HG03565 (cell line): ENCODE measurements around the gene ADAMTSL3.
"Not testable (repeated sequence)": the region's sequence is repeated elsewhere in the genome, so short reads cannot be mapped to it uniquely, and the experiment has no call there.

ENCODE experiments used
- ATAC-seq: cut with Tn5 transposase; IDR thresholded peaks from one replicate; pipeline ENCODE4 v1.9.1; 2021; ENCODE audit warnings: mild to moderate bottlenecking, moderate library complexity; ENCODE audit not compliant: unreplicated experiment

ADAMTSL3 gene

DNA sequence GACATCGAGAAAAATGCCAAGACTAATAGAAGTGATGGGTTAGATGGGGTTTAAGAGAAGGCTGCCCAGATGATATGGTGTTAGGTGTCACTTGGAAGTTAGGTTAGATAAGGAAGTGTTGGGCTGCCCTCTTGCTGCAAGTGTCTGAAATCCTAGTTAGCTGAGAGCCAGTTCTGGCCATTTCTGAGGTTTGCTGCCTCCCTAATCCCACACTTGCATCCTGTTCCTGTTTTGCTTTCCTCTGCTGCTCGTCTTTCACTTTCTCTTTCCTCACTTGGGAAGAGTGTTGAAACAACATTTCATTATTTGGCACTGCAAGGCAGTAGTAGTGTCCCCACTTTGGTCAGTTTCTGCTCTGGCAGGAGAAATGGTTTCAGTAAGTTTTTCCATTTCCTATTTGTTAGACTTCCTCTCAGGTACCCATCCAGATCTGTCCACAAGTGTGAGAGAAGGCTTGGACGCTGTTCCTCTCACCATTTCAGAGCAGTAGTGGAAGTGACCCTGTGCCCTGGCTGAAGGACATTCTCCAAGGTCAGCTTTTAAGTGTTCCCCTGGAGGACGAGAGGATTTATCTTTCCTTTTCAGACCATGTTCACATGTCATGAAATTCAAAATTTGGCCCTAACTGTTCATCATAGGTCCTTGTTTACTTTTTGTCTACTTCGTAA lies 93.3 kb downstream of the ADAMTSL3 start:
- ATAC-seq, result no peak

DNA sequence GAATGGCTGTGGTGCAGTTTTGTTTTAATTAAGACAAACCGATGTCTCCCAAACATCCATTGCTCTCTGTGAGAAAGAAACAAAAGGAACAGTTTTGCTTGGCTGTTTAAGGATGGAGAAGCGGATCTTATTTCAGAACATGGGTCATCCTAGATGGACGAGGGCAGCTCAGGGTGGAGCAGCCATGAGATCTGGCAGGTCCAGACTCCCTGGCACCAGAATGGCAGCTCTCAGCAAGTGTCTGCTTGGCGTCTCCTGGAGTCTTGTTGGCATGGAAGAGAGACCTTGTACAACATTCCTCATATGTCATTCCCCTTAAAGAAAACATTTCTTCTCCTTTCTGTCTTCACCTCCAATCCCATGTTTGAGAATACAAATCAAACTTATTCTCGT lies 93.8 kb downstream of the ADAMTSL3 start:
- no peak for ATAC-seq

DNA sequence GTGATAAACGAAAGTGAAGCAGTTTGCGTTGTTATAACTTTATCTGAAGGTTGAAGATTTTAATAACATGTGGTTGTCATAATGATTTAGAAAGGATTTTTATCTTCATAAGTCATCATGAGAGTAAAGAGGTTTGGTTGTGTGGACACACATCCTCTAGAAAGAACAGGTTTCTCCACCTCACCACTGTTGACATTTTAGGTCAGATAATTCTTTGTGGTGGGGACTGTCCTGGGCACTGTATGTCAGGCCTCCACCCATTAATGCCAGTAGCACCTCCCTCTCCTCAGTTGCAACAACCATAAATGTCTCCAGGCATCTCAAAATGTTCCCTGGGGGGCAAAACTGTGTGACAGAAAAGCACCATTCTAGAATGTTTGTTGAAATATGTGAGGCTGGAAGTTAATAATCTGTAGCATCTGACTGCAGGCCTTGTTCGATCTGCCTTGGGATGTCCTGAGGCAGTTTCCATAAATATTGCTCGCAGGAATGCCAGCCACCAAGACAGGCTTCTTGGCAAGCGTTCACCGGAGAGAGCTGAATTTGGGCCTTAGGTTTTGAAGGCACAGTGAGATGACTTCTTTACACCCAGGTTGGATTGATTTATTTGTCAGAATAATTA lies 100.1 kb downstream of the ADAMTSL3 start:
- ATAC-seq, result no peak

DNA sequence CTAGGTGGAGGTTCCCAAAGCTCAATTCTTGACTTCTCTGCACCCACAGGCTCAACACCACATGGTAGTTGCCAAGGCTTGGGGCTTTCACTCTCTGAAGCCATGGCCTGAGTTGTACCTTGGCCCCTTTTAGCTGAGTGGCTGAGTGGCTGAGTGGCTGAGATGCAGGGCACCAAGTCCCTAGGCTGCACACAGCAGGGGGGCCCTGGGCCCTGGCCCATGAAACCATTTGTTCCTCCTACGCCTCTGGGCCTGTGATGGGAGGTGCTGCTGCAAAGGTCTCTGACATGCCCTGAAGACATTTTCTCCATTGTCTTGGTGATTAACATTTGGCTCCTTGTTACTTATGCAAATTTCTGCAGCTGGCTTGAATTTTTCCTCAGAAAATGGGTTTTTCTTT lies 103.4 kb downstream of the ADAMTSL3 start:
- not testable (repeated sequence) for ATAC-seq

DNA sequence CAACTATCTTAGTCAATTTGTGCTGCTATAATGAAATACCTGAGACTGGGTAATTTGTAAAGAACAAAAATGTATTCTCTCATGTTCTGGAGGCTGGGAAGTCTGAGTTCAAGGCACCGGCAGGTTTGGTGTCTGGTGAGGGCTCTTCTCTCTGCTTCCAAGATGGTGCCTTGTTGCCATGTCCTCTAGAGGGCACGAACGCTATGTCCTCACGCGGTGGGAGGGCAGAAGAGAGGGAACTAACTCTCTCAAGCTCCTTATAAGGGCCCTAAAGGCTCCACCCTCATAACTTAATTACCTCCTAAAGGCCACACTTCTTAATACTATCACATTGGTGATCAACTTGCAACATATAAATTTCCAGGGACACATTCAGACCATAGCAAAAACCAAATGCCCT lies 108.4 kb downstream of the ADAMTSL3 start:
- no peak for ATAC-seq

DNA sequence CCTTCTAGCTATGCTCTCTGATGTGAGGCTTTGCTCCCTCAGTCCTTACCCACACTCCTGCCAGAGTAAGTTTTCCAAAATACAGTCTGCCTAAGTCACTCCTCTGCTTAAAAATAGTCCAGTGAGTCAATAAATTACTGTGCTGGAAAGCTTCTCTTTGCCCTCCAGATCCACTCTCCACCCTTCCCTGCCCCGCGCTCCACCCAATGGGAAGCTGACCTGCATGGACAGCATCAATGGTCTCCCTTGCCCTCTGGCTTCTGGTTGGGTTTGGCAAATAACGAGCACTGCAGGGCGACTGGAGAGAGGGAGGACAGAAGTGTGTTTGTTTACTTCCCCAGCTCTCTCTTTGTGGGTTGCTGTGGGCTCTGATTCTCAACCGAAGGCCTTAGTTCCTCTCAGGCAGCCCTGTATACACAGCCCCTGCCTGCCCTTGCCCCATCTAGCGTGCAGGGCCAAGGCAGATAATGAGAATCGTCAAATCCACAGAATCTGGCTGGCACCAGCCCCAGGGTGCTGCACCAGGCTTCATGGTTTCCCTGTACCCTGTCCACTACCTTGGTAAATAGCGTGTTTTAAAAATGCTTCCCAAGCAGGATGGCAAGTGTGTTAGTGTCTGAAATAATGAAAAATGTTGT lies 110.4 kb downstream of the ADAMTSL3 start:
- no peak for ATAC-seq

DNA sequence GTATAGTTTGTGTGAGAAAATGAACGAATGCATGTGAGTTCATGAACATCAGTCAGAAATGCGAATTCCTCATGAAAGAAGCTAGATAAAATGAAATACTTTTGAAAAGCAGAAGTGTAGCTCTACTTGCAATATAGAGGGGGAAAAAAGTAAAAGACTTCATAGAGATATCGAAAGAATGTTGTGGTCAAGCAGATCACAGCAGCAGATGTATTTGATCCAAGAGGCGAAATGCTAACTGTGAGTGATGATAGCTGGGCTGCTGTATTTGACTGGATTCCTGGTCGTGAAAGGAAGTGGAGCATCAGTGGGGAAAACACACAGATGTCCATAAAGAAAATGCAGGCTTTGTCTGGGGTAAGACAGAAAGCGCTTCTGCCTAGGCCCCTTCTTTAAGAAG lies 112.4 kb downstream of the ADAMTSL3 start:
- no peak for ATAC-seq

DNA sequence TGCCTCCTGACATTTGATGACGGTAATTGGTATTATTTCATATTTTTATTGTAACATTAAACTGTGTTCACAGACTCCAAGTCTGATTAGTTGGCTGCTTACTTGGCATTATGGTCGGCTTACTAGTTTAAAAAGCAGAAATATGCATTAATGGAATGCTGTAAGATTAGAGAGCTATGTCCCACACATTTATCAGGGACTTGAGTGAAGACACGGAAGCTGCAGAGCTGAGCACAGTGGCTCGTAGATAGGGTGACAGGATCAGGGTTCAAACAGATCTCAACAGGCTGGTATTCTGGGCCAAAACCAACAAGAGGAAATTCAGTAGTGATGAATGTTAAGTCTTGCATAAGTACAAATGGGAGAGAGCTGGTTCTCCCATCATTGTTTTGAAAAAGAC lies 113.8 kb downstream of the ADAMTSL3 start:
- no peak for ATAC-seq

DNA sequence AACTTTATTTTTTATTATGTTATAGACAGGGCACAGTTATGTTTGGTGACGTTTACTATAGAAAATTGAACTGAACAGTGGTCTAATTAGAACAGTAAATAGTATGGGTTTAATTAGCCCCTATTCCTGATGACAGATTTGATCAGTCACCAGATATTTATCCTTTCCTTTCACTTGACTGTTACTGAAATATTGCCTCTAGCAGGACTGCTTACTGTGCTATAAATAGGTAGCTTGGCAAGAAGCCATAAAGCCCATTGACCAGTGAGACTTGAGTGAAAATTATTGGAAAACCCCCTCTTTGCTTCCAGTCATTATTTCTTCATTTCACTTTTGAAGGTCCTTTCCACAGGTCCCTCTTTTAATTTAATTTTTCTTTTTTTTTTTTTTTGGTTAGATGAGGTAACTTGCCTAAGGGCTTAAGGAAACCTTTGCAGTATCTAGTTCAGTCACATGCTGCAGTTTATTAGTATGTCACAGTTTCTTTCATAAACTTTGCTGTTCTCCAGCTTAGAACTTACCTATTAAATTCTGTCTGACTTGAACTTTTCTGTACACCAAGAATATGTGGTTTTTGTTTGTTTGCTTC lies 115.6 kb downstream of the ADAMTSL3 start:
- no peak for ATAC-seq

DNA sequence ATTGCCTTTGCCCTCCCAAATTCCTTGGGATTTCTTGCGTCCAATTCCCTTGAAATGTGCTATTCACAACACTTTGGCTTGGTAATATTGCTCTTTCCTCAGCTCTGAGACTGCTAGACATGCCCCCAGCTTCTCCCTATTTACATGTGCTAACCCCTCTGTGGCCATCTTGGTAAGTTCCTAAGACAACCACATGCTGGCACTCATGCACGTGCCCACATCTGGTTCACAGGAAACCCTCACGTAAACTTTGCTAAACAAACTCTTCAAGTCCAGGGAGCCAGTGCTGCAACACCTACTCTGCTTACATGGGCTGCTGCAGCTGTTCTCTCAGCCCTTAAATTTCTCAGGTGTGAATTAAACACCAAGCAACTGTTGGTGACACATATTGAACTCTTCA lies 121.8 kb downstream of the ADAMTSL3 start:
- no peak for ATAC-seq

DNA sequence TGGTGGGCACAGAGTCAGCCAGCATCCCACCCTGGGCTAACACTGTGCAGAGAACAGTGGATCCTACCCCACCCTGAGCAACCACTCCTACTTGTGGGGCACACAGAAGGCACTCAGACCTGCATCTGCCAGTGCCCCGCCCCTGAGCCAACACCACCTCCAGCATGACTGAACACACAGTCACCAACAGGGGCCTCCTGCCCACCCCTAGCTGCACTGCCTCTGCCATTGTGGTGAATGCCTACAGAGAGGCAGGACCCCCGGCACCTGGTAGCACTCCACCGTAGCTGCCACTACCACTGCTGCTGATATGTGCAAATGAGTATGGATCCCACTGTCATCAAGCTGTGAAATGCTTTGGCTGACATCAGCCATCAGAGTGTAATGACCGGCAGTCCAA lies 123.1 kb downstream of the ADAMTSL3 start:
- ATAC-seq, result no peak

DNA sequence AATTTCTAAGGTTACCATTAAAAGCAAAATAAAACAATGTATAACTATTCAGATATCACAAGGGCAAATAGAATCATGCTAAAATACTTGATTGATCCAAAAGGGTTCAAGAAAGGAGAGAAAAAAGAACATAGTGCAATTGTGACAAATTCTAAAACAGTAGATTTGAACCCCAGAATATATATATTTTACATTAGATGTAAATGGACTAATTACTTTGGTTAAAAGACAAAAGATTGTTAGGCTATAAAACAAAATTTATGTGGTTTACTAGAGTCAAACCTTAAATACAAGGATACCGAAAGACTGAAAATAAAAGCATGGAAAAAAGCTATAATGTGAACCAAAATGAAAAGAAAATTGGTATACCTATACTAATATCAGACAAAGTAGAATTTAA lies 129.3 kb downstream of the ADAMTSL3 start:
- no peak for ATAC-seq

DNA sequence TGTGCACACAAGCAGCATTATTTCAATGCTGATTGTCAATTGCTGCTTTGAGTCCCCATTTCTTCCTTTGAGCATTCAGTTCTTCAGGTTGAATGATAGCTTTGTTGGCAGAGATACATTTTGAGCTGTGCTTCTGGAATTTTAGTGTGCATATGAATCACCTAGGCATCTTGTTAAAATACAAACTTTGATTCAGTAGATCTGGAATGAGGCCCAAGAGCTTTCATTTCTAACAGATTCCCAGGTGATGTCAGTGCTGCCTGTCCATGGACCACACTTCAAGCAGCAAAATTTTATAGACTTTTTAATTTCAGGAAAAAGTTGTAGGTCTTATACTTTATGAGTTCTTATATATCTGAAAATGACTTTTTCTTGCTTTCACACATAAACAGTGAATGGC lies 131.1 kb downstream of the ADAMTSL3 start:
- ATAC-seq, result no peak

DNA sequence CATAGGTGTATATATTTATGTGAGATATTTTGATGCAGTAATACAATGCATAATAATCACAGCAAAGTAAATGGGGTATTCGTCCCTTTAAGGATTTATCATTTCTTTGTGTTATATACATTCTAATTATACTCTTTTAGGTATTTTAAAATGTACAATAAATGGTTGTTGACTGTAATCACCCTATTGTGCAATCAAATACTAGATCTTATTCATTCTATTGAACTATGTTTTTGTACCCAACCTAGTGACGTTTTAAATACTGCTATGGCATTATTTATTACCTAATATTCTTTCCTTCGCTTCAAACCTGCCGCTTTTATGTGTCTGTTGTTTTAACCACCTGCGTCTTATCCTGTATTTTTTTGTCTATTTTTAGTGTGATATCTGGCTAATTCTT lies 132.4 kb downstream of the ADAMTSL3 start:
- no peak for ATAC-seq

DNA sequence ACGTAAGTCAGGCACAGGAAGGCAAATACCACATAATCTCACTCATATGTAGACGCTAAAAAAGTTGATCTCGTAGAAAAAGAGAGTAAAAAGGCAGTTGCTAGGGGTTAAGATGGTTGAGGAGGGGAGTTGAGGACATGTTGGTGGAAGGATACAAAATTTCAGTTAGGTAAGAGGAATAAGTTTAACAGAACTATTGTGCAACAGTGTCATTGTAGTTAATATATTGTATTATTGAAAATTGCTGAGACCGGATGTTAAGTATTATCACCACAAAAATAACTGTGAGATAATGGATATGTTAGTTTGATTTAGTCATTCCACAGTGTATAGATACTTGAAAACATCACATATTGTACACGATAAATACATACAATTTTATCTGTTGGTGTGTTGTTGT lies 139.1 kb downstream of the ADAMTSL3 start:
- ATAC-seq, result no peak

DNA sequence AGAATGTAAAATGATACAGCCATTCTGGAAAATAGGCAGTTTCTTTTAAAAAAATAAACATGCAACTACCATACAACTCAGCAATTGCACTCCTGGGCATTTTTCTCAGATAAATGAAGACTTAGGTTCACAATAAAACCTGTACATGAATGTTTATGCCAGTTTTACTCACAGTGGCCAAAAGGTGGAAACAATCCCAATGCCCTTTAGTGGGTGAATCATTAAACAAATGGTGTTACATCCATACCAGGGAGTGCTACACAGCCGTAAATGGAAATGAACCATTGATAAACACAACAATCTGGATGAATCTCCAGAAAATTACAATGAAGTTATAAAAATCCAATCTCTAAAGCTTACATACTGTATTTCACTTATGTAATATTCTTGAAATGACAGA lies 140.3 kb downstream of the ADAMTSL3 start:
- ATAC-seq, result no peak

DNA sequence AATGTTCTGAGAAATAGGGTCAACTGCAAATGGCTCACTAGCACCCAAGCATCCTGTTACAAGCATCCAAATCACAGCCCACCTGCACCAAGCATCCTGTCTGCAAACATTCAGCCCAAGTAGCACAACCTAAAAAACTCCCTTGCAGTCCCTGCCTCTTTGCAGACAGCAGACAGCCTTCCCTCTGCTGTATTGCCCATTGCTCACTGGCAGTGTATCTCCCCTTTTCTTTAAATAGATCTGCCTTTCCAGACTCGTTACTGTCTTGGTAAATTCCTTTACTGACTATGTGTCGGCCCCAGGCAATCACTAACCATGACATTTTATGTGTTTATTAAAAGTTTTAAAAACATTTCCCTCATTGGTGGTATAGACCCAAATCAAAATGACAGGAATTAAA lies 155.4 kb downstream of the ADAMTSL3 start:
- no peak for ATAC-seq

DNA sequence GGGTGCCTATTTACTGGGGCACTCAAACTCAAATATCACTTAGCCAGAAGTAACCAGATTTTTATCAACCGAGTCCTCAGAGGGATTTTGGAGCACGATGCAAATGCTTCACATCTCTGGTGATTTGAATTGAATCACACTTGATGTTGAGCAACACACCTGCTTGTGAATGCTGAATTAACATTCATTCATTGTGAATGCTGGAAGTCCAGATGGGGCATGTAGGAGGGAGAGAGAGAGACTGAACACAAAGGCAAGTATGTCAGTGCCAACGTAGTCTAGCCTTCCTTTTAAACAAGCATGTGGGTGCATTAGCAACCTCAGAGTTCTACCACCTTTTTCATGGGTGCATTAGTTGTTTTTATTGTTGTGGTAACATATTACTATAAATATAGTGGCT lies 156.2 kb downstream of the ADAMTSL3 start:
- no peak for ATAC-seq

DNA sequence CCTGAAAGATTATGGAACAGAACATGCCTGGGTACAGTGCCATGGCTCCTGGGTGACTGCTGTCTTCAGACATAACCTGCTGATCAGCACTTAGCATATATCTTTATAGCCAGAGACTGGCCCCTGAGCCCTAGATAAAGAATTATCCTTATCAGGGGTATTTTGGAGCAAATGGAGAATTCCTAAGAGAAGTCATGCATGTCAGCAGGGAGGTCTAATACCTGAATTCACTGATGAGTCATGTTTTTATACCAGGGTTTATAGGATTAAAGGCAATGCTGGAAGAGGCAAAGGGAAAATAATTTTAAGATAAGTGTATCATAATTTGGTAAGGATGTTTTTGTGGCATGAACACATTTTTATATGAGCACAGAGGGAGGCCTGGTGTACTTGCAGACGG lies 159.8 kb downstream of the ADAMTSL3 start:
- ATAC-seq, result no peak

DNA sequence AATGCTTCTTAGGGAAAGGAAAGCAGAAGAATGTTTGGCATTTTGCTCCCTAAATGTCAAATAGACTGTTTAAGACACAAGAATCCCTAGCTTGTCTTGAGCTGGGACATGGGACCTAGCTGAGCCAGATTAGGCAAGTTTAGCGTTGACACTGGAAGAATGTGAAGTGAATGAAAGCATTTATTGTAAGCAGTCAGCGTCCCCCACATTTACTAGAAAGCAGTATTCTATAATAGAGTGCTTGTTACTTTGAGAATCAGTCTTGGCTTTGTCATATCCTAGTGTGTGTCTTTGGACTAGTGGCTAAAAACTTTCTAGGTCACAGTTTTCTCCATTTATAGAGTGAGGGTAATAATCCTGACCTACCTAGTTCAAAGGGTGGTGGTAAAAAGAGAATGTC lies 161.6 kb downstream of the ADAMTSL3 start:
- no peak for ATAC-seq

DNA sequence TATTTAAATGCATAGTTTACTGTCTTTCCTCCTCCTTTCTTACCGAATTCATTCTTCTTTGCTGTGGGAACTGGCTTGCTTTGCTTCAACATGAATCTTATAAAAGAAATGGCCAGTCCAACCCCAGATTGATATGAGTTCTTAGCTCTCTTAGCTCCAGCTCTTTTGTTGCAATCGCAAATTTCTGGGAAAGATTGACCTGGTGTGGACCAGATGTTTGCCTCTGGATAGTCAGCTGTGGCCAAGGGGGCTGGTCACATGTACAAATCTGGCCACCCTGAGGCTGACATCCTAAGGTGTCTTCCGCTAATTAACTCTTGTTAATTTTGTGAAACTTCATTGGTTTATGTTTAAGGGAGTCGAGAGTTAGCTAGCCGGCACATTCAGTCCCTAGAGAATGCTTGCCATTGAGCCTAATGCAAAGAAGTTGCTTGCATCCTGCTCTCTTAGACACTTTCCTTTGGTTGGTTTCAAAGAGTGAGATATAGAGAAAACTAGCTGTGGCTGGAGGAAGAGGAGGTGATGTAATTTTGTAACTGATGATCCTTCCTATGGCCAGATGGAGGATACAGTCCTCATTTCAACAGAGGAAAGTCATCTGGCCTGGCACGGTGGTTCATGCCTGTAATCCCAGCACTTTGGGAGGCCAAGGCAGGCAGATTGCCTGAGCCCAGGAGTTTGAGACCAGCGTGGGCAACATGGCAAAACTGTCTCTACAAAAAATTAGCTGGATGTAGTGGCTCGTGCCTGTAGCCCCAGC lies 162.4 kb downstream of the ADAMTSL3 start:
- no peak for ATAC-seq
